Activated CD4-positive, CD25-positive, alpha-beta regulatory T cell treated with anti-CD3 and anti-CD28 coated beads, Interleukin-2, amount 50 U/mL, for 24 hours (primary cell): ENCODE data around the gene AUP1.
A peak's percentile ranks its signal among the peaks of the same experiment; 100 is the strongest.

Source experiments
- ATAC-seq, 2 donors: fragments of 150-1000 bp; cut with Tn5 transposase; one replicate each; pipeline ENCODE4 v1.10.0; 2021; ENCODE audit warnings: mild to moderate bottlenecking in 1 of 2, moderate library complexity in 1 of 2

AUP1 gene

DNA sequence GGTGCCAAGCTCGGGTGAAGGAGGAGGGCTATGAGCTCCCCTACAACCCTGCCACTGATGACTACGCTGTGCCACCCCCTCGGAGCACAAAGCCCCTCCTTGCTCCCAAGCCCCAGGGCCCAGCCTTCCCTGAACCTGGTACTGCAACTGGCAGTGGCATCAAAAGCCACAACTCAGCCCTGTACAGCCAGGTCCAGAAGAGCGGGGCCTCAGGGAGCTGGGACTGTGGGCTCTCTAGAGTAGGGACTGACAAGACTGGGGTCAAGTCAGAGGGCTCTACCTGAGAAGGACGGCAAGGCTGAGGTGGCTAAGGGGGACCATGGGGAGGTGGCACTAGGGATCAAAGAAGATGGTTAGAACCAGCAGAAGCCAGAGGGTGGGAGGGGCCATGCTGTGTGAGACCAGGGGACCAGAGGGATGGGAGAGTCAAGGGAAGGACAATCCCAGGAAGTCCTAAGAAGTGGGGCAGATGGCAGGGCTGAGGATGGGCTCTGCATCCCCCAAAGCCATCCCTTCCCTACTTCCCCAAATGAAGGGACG, 27.4 kb upstream of the AUP1 start:
- no peak for ATAC-seq

DNA sequence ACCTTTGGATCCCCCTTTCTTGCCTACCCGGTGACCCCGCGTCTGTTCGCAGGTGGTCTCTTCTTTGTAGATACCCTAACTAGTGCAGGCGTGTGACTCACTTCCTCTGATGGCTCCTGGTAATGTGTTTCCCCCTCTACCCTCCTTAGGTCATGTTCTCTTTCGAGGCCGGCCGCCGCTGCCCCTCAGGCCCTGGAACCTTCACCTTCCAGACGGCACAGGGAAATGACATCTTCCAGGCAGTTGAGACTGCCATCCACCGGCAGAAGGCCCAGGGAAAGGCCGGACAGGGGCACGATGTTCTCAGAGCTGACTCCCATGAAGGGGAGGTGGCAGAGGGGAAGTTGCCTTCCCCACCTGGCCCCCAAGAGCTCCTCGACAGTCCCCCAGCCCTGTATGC, 26.7 kb upstream of the AUP1 start:
- ATAC-seq = no peak

DNA sequence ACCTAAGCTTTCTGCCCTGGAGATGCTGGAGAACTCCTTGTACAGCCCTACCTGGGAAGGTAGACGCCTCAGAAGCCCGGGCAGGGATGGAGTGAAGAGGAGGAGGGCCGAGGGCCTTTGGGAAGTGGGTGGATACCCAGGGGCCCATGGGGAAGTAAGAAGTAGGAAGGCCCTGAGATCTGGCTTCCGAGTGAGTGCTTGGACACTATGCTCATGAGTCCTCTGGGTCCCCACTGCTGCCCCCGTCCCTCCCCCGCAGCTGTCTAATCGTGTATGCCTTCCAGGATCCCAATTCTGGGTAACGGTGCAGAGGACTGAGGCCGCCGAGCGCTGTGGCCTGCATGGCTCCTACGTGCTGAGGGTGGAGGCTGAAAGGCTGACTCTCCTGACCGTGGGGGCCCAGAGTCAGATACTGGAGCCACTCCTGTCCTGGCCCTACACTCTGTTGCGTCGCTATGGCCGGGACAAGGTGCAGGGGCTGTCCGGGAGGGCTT, 26.2 kb upstream of the AUP1 start:
- no peak for ATAC-seq

DNA sequence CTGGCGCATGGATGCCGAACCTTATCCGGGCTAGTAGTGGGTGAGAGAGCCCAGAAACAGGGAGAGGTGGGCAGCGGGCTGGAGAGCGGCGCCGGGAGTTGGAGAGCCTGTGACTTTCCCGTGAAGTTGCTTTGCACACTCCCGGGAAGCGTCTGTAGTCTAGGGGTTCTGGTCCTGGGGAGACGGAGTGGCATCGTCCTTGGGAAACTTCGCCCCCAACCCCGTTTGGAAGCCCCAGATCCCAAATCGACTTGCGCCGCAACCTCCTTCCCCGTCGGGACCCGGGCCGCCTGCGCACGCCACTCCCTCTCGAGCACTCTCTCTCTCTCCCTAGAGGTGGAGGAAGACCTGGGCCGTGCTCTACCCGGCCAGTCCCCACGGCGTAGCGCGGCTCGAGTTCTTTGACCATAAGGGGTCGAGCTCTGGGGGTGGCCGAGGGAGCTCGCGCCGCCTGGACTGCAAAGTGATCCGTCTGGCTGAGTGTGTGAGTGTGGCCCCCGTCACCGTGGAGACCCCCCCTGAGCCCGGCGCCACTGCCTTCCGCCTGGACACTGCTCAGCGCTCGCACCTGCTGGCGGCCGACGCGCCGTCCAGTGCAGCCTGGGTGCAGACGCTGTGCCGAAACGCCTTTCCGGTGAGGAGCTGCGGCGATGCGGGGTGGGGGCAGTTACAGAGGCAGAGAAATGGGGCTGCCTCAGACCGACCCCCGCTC, 25.5 kb upstream of the AUP1 start:
- ATAC-seq = peak; percentile 62 to 64

- peak; percentile 80 to 86 for ATAC-seq
Observed at GRCh38 chr2:74553892-74554819, 24.6 kb upstream of the AUP1 start, which contains the start of the genes DOK1 and LOXL3. TSS of gene DOK1 (plus strand) at chr2:74554720. CDS start at chr2:74554755, 35 bp downstream. TSS of gene LOXL3 (minus strand) at chr2:74553942. CDS start at chr2:74552634, 1,308 bp downstream.

DNA sequence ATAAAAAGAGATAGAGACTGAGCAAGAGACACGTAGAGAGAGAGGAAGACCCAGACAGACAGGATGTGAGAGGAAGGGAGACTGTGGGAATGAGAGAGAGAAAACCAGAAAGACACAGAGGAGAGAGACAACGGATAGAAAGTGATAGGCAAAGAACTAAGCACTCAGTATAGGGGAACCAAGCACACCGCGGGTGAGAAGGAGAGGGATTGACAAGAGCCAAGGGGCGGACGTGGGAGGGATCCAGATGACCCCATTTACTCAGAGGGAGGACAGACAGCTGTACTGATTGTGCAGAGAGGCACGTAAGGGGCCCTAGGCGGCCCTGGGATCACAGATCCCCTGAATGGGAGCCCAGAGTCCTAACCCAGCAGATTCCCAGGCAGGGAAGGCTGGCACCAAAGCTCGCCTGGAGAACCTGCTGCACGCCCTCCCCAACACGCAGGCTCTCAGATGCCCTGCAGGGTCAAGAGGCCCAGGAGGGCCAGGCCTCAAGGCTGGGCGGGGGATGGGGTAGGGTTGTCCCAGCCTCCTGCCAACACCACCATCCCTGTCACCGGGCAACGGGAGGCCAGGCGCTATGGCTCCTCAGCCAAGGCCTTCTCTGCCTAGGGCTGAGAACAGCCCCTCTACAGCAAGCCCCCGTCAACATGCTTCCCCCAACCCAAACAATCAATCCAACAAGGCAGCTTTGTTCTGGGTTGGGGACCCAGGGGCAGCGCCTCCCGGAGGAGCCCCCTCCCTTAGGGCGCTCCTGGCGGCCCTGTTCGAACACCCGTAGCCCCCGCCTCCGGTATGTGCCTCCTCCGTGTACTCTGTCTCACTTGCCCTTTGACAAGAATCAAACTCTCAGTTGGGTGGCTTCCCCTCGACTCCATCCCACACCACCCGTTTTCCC, 23.7 kb upstream of the AUP1 start:
- ATAC-seq = no peak

- ATAC-seq = no peak
Observed at GRCh38 chr2:74551942-74552913, 22.7 kb upstream of the AUP1 start.

DNA sequence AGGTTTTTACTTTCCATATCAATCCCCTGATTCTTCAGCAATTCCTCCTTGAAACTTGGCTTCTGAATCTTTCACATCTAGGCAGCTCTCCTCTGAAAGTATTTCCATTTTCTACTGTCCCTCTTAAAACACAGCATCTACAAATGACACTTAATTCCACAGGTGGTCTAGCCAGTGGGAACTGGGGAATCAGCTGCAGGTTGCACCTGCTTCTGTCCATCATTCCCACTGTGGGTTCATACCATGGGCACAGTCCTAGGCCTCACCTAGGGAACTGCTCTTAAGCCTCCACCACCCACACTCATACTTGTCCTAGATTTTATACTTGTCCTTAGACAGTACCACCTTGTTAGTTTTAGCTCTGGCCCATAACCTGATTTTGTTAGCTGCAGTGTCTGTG, 22.0 kb upstream of the AUP1 start:
- no peak for ATAC-seq

GRCh38 chr2:74550231-74550630, 20.7 kb upstream of the AUP1 start:
- no peak for ATAC-seq

- ATAC-seq = peak; percentile 27 to 36
Observed at GRCh38 chr2:74548900-74549826, 19.7 kb upstream of the AUP1 start.

DNA sequence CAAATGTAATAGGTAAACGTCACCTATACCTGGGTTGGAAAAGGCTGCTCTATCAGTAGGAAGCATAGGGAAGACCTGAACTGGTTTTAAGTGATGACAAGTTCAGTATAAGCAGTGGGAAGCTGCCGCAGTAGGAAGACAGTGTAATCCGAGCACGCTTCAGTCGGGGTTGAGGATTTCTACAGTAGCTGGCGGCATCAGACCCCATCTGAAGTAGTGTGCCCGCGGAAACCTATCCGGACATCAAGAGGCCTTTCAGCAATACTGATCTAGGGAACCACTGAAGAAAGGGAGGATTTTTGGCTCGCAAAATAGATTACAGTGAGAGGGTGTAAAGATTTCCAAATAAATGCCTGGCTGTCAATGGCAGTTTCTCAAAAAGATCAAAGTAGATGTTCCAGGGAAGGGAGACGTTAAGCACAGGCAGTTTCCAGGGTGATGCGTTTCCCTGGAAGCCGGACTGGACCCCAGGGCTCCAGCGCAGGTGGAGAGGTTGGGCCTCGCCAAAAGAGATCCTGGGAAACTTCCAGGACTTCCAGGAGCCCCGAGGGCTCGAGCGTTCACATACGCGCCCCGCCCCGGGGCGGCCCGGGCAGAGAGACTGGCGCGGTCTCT, 18.9 kb upstream of the AUP1 start:
- ATAC-seq = no peak

DNA sequence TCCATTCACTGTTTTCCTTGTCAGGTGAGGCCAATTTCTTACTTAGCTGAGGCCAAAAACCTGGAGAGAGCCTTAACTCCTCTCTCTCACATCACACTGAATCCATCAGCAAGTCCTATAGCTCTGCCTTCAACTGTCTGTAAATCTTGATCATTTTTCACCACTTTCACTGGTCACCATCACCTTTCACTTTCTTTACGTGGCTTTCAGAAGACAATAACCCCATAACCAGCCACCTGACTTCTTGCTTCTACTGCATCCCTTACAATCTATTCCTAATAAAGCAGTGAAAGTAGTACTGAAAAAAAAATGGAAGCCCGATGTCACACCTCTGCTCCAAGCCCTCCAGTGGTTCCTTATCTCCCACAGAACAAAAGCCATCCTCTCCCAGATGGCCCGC, 16.5 kb upstream of the AUP1 start:
- ATAC-seq = no peak

DNA sequence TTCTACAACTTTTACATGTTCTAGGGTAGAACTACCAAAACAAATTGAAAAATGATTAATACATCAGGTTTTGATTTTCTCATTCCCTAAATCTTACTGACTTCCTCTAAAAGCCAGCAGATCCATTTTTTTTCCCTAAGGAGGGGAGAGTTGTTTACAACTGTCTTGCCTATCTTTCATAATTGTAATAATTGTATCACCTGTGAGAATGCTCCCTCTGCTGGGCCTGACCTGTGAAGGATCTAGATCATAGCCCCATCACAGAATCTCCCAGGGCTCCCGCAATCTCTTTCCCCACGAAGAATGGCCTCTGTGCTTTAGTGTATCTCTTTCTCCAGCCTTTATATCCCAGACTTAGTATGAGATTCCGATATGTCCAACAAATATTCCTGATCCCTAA, 15.1 kb upstream of the AUP1 start:
- no peak for ATAC-seq

DNA sequence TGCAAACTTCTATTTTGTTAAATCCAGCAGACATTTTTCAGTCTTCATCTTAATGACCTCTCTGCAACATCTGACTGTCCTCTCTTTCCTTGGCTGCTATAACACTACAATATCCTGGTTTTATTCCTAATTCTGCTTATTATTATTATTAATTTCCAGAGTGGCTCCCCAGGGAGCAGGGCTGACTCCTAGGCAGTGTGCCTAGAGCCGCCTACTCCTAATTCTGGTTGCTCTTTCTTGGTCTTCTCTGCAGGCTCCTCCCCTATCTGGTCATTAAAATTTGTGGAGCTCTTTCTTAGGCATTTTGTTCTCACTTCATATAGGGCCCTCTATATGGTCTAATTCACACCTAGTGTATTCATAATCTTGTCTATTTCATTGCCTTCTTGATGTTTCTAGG, 13.5 kb upstream of the AUP1 start:
- ATAC-seq = no peak

- no peak for ATAC-seq
Observed at GRCh38 chr2:74540291-74540690, 10.8 kb upstream of the AUP1 start.

GRCh38 chr2:74538881-74539339, 9.4 kb upstream of the AUP1 start:
- no peak for ATAC-seq

DNA sequence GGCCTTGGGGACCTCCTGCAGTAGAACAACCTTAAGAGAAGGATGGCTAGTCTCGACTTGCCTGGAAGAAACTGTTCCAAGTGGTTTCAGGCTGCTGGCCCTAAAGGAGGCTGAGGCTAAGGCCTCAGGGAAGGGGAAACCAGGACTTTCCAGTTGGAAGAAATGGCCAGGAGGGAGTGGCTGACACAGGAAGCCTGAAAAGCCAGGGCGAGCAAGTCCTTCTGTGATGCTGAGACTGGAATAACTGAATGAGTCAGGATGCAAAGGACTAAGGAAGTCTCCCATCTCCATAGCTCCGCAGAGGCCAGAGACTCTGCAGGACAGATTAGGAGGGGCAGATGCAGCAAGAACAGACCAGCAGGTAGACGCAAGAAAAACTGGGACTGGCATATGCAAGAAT, 7.6 kb upstream of the AUP1 start:
- ATAC-seq = no peak

GRCh38 chr2:74536166-74536950, 6.9 kb upstream of the AUP1 start:
- ATAC-seq = no peak
